AG08396 (cell line): ENCODE results near the gene WNT3.
"Not testable (repeated sequence)": the region's sequence is repeated elsewhere in the genome, so short reads cannot be mapped to it uniquely, and the experiment has no call there.

ENCODE experiments used
- DNase-seq: peaks from one replicate; pipeline ENCODE4 v3.0.0; 2012; ENCODE audit warnings: low spot score, mixed read lengths

The WNT3 gene

GRCh38 chr17:46764709-46765401 lies 53.6 kb downstream of the WNT3 start:
- DNase-seq: peak; percentile 83

- DNase-seq: no peak
Observed at GRCh38 chr17:46764000-46764708, 54.3 kb downstream of the WNT3 start.

GRCh38 chr17:46763416-46763815 lies 55.1 kb downstream of the WNT3 start:
- no peak for DNase-seq

GRCh38 chr17:46759141-46759540 lies 59.4 kb downstream of the WNT3 start:
- no peak for DNase-seq

GRCh38 chr17:46758614-46759013 lies 59.9 kb downstream of the WNT3 start:
- DNase-seq: no peak

- not testable (repeated sequence) for DNase-seq
Observed at GRCh38 chr17:46757588-46757987, 60.9 kb downstream of the WNT3 start.

GRCh38 chr17:46756861-46757260 lies 61.6 kb downstream of the WNT3 start:
- no peak for DNase-seq

- no peak for DNase-seq
Observed at GRCh38 chr17:46756081-46756735, 62.3 kb downstream of the WNT3 start.

GRCh38 chr17:46753776-46754175 lies 64.7 kb downstream of the WNT3 start:
- DNase-seq: no peak

- DNase-seq: no peak
Observed at GRCh38 chr17:46751425-46751824, 67.1 kb downstream of the WNT3 start.

GRCh38 chr17:46745376-46745775 lies 73.1 kb downstream of the WNT3 start:
- DNase-seq: no peak

GRCh38 chr17:46744441-46744840 lies 74.1 kb downstream of the WNT3 start:
- DNase-seq: no peak

- peak; percentile 77 for DNase-seq
Observed at GRCh38 chr17:46742565-46743270, 75.8 kb downstream of the WNT3 start.

- DNase-seq: no peak
Observed at GRCh38 chr17:46741122-46741730, 77.3 kb downstream of the WNT3 start.

GRCh38 chr17:46739982-46740381 lies 78.5 kb downstream of the WNT3 start:
- DNase-seq: no peak

GRCh38 chr17:46738544-46738943 lies 79.9 kb downstream of the WNT3 start:
- no peak for DNase-seq

GRCh38 chr17:46737326-46737725 lies 81.2 kb downstream of the WNT3 start:
- no peak for DNase-seq

- no peak for DNase-seq
Observed at GRCh38 chr17:46736100-46736499, 82.4 kb downstream of the WNT3 start.

- DNase-seq: no peak
Observed at GRCh38 chr17:46733837-46734475, 84.5 kb downstream of the WNT3 start.

GRCh38 chr17:46732754-46733398 lies 85.6 kb downstream of the WNT3 start:
- no peak for DNase-seq

- no peak for DNase-seq
Observed at GRCh38 chr17:46732160-46732559, 86.3 kb downstream of the WNT3 start.
